GM23338 (cell line): Measurements from ENCODE around the gene CPT2. TPM values are rescaled to one million over a fixed set of nuclear protein-coding genes. Genes with fewer than 3 reads are reported as not detected.

Experiments used
- ATAC-seq: fragments of 200-7000 bp; cut with Tn5 transposase; 3 replicates; pipeline ENCODE4 v1.9.1; 2020
- DNase-seq: peaks from one replicate; pipeline ENCODE4 v3.0.0-alpha.2; 2015; ENCODE audit warnings: low spot score
- H2AFZ ChIP-seq: fragments of 200-600 bp; sonication (generic); 2 replicates; pipeline ENCODE4 v1.8.0; 2016; ENCODE audit warnings: antibody characterized with exemption, mild to moderate bottlenecking, moderate library complexity
- H3F3A ChIP-seq: fragments of 200-600 bp; sonication (generic); replicated peaks from 2 replicates; pipeline ENCODE4 v1.8.0; 2017; ENCODE audit warnings: antibody characterized with exemption, mixed run types, low read depth
- H3K27ac ChIP-seq: fragments of 200-600 bp; sonication (generic); 2 replicates; pipeline ENCODE4 v1.6.1; 2016; ENCODE audit warnings: low read depth
- H3K27me3 ChIP-seq: fragments of 200-600 bp; sonication (generic); 2 replicates; pipeline ENCODE4 v1.8.0; 2016; ENCODE audit warnings: mild to moderate bottlenecking, mixed run types, moderate library complexity; ENCODE audit not compliant: insufficient read depth
- H3K36me3 ChIP-seq: fragments of 200-600 bp; sonication (generic); 2 replicates; pipeline ENCODE4 v1.8.0; 2016; ENCODE audit warnings: mild to moderate bottlenecking; ENCODE audit not compliant: insufficient read depth
- H3K4me1 ChIP-seq: fragments of 200-600 bp; sonication (generic); 2 replicates; pipeline ENCODE4 v1.8.0; 2016; ENCODE audit warnings: mild to moderate bottlenecking, moderate library complexity; ENCODE audit not compliant: insufficient read depth
- H3K4me2 ChIP-seq: fragments of 200-600 bp; sonication (generic); 2 replicates; pipeline ENCODE4 v1.7.1; 2017; ENCODE audit warnings: mixed run types
- H3K4me3 ChIP-seq: fragments of 200-600 bp; sonication (generic); 2 replicates; pipeline ENCODE4 v1.6.1; 2016; ENCODE audit warnings: mixed run types
- H3K79me2 ChIP-seq: fragments of 200-600 bp; sonication (generic); replicated peaks from 2 replicates; pipeline ENCODE4 v1.8.0; 2017; ENCODE audit warnings: mild to moderate bottlenecking; ENCODE audit not compliant: insufficient read depth
- H3K9me2 ChIP-seq: fragments of 200-600 bp; sonication (generic); 2 replicates; pipeline ENCODE4 v1.8.0; 2017; ENCODE audit not compliant: insufficient read depth
- H4K20me1 ChIP-seq: fragments of 200-600 bp; sonication (generic); replicated peaks from 2 replicates; pipeline ENCODE4 v1.8.0; 2017; ENCODE audit warnings: mild to moderate bottlenecking; ENCODE audit not compliant: insufficient read depth
- H3K27ac Mint-ChIP-seq: 2 replicates; pipeline ENCODE4 v1.8.0; 2020; ENCODE audit warnings: inconsistent platforms, mild to moderate bottlenecking, moderate library complexity, mixed read lengths
- H3K27me3 Mint-ChIP-seq: 3 replicates; pipeline ENCODE4 v1.8.0; 2022; ENCODE audit warnings: low read depth, mild to moderate bottlenecking, moderate library complexity, mixed read lengths, inconsistent platforms; ENCODE audit not compliant: insufficient read depth, poor library complexity
- H3K36me3 Mint-ChIP-seq: 3 replicates; pipeline ENCODE4 v1.8.0; 2021; ENCODE audit warnings: low read depth, mild to moderate bottlenecking, inconsistent platforms, moderate library complexity, mixed read lengths
- H3K4me1 Mint-ChIP-seq: 3 replicates; pipeline ENCODE4 v1.8.0; 2020; ENCODE audit warnings: mild to moderate bottlenecking, inconsistent platforms, mixed read lengths
- H3K4me3 Mint-ChIP-seq: 3 replicates; pipeline ENCODE4 v1.8.0; 2021; ENCODE audit warnings: moderate library complexity, mild to moderate bottlenecking, inconsistent platforms, mixed read lengths
- H3K9me3 Mint-ChIP-seq: 3 replicates; pipeline ENCODE4 v1.8.0; 2020; ENCODE audit warnings: moderate library complexity, mild to moderate bottlenecking, inconsistent platforms, mixed read lengths
- CREB1 ChIP-seq: fragments of 250-450 bp; sonication (Bioruptor Pico); IDR thresholded peaks from 2 replicates; pipeline ENCODE4 v1.5.0; 2020; ENCODE audit warnings: low read depth, mild to moderate bottlenecking, moderate library complexity
- CTCF ChIP-seq, 2 experiments: fragments of 200-600 bp in 1 of 2; sonication (generic) in 1 of 2; conservative IDR thresholded peaks; 2 replicates each; pipeline versions ENCODE4 v1.5.1 to v1.6.1; 2016 to 2017; ENCODE audit warnings: antibody characterized with exemption in 2 of 2, low read depth in 2 of 2, mild to moderate bottlenecking in 2 of 2, moderate library complexity in 1 of 2
- ETS1 ChIP-seq: IDR thresholded peaks from 2 replicates; pipeline ENCODE4 v1.6.1; 2016; ENCODE audit warnings: antibody characterized with exemption
- EZH2 ChIP-seq: fragments of 200-600 bp; sonication (generic); IDR thresholded peaks from one replicate; pipeline ENCODE4 v1.8.0; 2017; ENCODE audit warnings: antibody characterized with exemption, mild to moderate bottlenecking, low read depth; ENCODE audit not compliant: unreplicated experiment
- EZH2phosphoT487 ChIP-seq: fragments of 200-600 bp; sonication (generic); IDR thresholded peaks from one replicate; pipeline ENCODE4 v1.8.1; 2018; ENCODE audit warnings: antibody characterized with exemption; ENCODE audit not compliant: unreplicated experiment
- JUNB ChIP-seq: IDR thresholded peaks from one replicate; pipeline ENCODE4 v1.6.1; 2016; ENCODE audit warnings: antibody characterized with exemption; ENCODE audit not compliant: unreplicated experiment
- NANOG ChIP-seq: IDR thresholded peaks from 2 replicates; pipeline ENCODE4 v1.6.1; 2016; ENCODE audit warnings: antibody characterized with exemption, borderline replicate concordance
- POLR2AphosphoS5 ChIP-seq: IDR thresholded peaks from 2 replicates; pipeline ENCODE4 v1.6.1; 2016; ENCODE audit warnings: antibody characterized with exemption, low read depth
- REST ChIP-seq: IDR thresholded peaks from one replicate; pipeline ENCODE4 v1.6.1; 2018; ENCODE audit warnings: antibody characterized with exemption; ENCODE audit not compliant: unreplicated experiment
- STAT1 ChIP-seq: IDR thresholded peaks from one replicate; pipeline ENCODE4 v1.6.1; 2016; ENCODE audit warnings: antibody characterized with exemption; ENCODE audit not compliant: unreplicated experiment
- ZNF114 ChIP-seq: fragments of 250-450 bp; sonication (Bioruptor Pico); IDR thresholded peaks from 2 replicates; pipeline ENCODE4 v1.5.0; 2020; ENCODE audit warnings: mild to moderate bottlenecking, moderate library complexity
- ZNF331 ChIP-seq: fragments of 250-450 bp; sonication (Bioruptor Pico); IDR thresholded peaks from 2 replicates; pipeline ENCODE4 v1.5.0; 2020; ENCODE audit warnings: low read depth, mild to moderate bottlenecking, moderate library complexity
- ZNF462 ChIP-seq: fragments of 250-450 bp; sonication (Bioruptor Pico); IDR thresholded peaks from 2 replicates; pipeline ENCODE4 v1.5.0; 2020; ENCODE audit warnings: mild to moderate bottlenecking, moderate library complexity
- polyA plus RNA-seq: library from polyadenylated mRNA; unstranded; fragments of >200 nt; fragmentation: Nextera tagmentation; extraction: Ambion mirVana; gene quantifications from 2 replicates; pipeline ENCODE4 v1.2.1, GENCODE V29; 2016
- total RNA-seq: library from RNA; depleted of rRNA; stranded (reverse); fragments of >200 nt; shearing (Covaris generic); gene quantifications from 2 replicates; pipeline ENCODE4 v1.2.3, GENCODE V29; 2014

The CPT2 gene
- total and polyA plus RNA-seq, 2 experiments from 2014 or later, result 11.2 to 30.6 TPM

GRCh38 chr1:53214376-53214940, 17.8 kb downstream of the CPT2 start:
- no peak for ATAC-seq
- DNase-seq, result no peak
- Histone ChIP-seq H4K20me1 (no peaks in the 10 kb centered on the region; the same call in 1 of the 2 replicates), H3F3A (no peaks in the 10 kb centered on the region; the same call in 1 of the 2 replicates), H3K4me1 (peaks cover 5% of the 10 kb centered on the region), H3K4me3 (no peak overlapping the region), H3K36me3 (peaks cover 16% of the 10 kb centered on the region; the same call in 1 of the 2 replicates), H3K4me2 (no peak overlapping the region), H2AFZ (no peak overlapping the region), H3K9me2 (no peaks in the 10 kb centered on the region), H3K27me3 (no peaks in the 10 kb centered on the region), H3K27ac (no peak overlapping the region), H3K79me2 (peaks cover 4% of the 10 kb centered on the region; the same call in 1 of the 2 replicates)
- Mint-ChIP-seq H3K4me1 (peaks cover 8% of the 10 kb centered on the region), H3K36me3 (peaks cover 51% of the 10 kb centered on the region), H3K27me3 (peaks cover 5% of the 10 kb centered on the region), H3K4me3 (no peak overlapping the region), H3K9me3 (no peaks in the 10 kb centered on the region; the same call in 2 of the 3 replicates), H3K27ac (no peak overlapping the region)
- TF ChIP-seq STAT1 (no peak), POLR2AphosphoS5 (no peak), JUNB (no peak), EZH2 (no peak), ETS1 (no peak), ZNF462 (CRISPR knock-in tag) (no peak), EZH2phosphoT487 (no peak), NANOG (no peak), REST (no peak), CTCF (conservative IDR thresholded peaks at IDR 0.05; ENCODE audit: low read depth in 2 of 2) (no peak), ZNF331 (CRISPR knock-in tag) (no peak), ZNF114 (CRISPR knock-in tag) (no peak), CREB1 (no peak)
